ENCODE data around the gene B3GLCT. TPM values are rescaled to one million over a fixed set of nuclear protein-coding genes. Genes with fewer than 3 reads are reported as not detected.

B3GLCT gene
- total RNA-seq, 2 donors from 2014 or later, result 18.2 to 40.2 TPM

- Histone ChIP-seq H3K27ac (no peak overlapping the region), H3K9me3 (peaks cover 0 to 9% of the 10 kb centered on the region in 2 donors), H3K27me3 (no peaks in the 10 kb centered on the region), H3K4me3 (no peak overlapping the region), H3K36me3 (no peaks in the 10 kb centered on the region), H3K4me1 (no peaks in the 10 kb centered on the region)
- no peak for DNase-seq (ENCODE audit: low spot score)
- no peak for TF ChIP-seq CTCF (IDR thresholded peaks at IDR 0.05)
These were observed 151.6 kb downstream of the B3GLCT start for GRCh38 chr13:31351376-31351775.

- no peaks in the 10 kb centered on the region for H3K36me3 ChIP-seq
- H3K27ac ChIP-seq, result no peak overlapping the region
- no peaks in the 10 kb centered on the region for H3K4me1 ChIP-seq
- TF ChIP-seq CTCF (IDR thresholded peaks at IDR 0.05), result no peak
- H3K4me3 ChIP-seq, result no peak overlapping the region
- DNase-seq (ENCODE audit: low spot score), result no peak
- H3K27me3 ChIP-seq, result no peaks in the 10 kb centered on the region
- H3K9me3 ChIP-seq, result peaks cover 0 to 9% of the 10 kb centered on the region in 2 donors
These were observed 152.7 kb downstream of the B3GLCT start for GRCh38 chr13:31352467-31352866.

DNA sequence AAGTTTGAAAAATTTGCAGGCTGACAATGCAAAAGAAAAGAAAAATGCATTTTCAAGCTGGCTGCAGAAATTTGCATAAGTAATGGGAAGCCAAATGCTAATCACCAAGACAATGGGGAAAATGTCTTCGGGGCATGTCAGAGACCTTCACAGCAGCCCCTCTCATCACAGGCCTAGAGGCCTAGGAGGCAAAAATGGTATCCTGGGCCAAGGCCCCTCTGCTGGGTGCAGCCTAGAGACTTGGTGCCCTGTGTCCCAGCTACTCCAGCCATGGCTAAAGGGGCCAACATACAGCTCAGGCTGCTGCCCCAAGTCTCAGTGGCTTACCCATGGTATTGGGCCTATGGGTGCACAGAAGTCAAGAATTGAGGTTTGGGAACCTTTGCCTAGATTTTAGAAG, 155.2 kb downstream of the B3GLCT start:
- peaks cover 0 to 9% of the 10 kb centered on the region in 2 donors for H3K9me3 ChIP-seq
- DNase-seq (ENCODE audit: low spot score), result no peak
- no peaks in the 10 kb centered on the region for H3K4me1 ChIP-seq
- no peaks in the 10 kb centered on the region for H3K27me3 ChIP-seq
- H3K27ac ChIP-seq, result no peak overlapping the region
- no peak overlapping the region for H3K4me3 ChIP-seq
- no peak for TF ChIP-seq CTCF (IDR thresholded peaks at IDR 0.05)
- no peaks in the 10 kb centered on the region for H3K36me3 ChIP-seq

- H3K9me3 ChIP-seq, result peaks cover 0 to 9% of the 10 kb centered on the region in 2 donors
- no peak overlapping the region for H3K27ac ChIP-seq
- DNase-seq (ENCODE audit: low spot score), result no peak
- H3K4me3 ChIP-seq, result no peak overlapping the region
- no peak for TF ChIP-seq CTCF (IDR thresholded peaks at IDR 0.05)
- no peaks in the 10 kb centered on the region for H3K27me3 ChIP-seq
- no peaks in the 10 kb centered on the region for H3K4me1 ChIP-seq
- H3K36me3 ChIP-seq, result no peaks in the 10 kb centered on the region
These were observed 157.2 kb downstream of the B3GLCT start for GRCh38 chr13:31356991-31357390.

DNA sequence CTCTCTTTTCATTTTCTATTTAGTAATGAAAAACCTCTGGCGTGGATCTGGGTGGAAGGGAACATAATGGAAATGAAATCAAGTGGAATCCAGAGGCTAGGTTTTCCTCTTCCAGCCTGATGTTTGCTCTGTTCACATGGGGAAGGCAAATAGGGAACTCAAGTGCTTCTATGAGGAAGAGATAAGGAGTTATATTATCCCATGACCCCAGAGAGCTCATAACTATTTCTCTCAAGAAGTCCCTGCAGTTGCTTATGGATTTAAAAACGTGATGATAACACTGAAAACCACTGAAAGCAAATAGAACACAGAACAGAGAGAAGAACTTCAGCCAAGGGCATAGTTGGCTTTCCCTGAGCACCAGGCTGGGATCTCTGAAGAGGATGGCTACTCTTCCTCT, 157.8 kb downstream of the B3GLCT start:
- no peaks in the 10 kb centered on the region for H3K4me1 ChIP-seq
- DNase-seq (ENCODE audit: low spot score), result no peak
- H3K27me3 ChIP-seq, result no peaks in the 10 kb centered on the region
- H3K27ac ChIP-seq, result no peak overlapping the region
- H3K36me3 ChIP-seq, result no peaks in the 10 kb centered on the region
- H3K9me3 ChIP-seq, result peaks cover 0 to 9% of the 10 kb centered on the region in 2 donors
- TF ChIP-seq CTCF (IDR thresholded peaks at IDR 0.05), result no peak
- no peak overlapping the region for H3K4me3 ChIP-seq

DNA sequence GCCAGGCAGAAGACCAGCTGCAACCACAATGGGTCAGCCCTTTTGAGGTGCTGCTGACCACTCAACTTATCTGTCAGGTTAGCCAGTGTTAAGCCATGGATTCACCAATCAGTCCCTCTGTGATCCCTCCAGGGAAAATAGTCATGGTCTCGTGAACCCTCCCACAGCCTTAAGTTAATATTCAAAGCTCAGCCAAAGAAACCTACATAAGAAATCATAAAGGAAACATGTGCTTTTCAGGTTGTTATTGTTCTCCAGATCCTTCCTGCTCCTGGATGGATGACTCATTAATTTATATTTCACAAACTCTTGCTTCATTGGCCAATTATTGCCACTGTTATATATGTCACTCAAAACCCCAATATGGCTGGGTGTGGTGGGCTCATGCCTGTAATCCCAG, 161.9 kb downstream of the B3GLCT start:
- DNase-seq (ENCODE audit: low spot score), result no peak
- no peak for TF ChIP-seq CTCF (IDR thresholded peaks at IDR 0.05)

More for the DNA sequence above, 161.9 kb downstream of the B3GLCT start:
- Histone ChIP-seq H3K36me3 (no peaks in the 10 kb centered on the region), H3K4me1 (no peaks in the 10 kb centered on the region), H3K4me3 (no peak overlapping the region), H3K27me3 (no peaks in the 10 kb centered on the region), H3K9me3 (peaks cover 0 to 20% of the 10 kb centered on the region in 2 donors), H3K27ac (no peak overlapping the region)

All from right atrium auricular region (tissue), 2 donors.